HEK293 (cell line): ENCODE data around the gene ABCE1.

Experiments used
- CTCF ChIA-PET: fragments of 350-600 bp; formaldehyde crosslinking; extraction: SDS; loops from one replicate; lab custom pipeline; 2021; ENCODE audit warnings: antibody characterized with exemption; lab: Yijun Ruan, JAX
- POLR2A ChIA-PET: fragments of 300-600 bp; formaldehyde crosslinking; extraction: SDS; loops from one replicate; lab custom pipeline; 2020; ENCODE audit warnings: antibody characterized with exemption, inconsistent platforms; lab: Yijun Ruan, JAX
- H3K27ac ChIP-seq: fragments of 200-500 bp; sonication (Bioruptor generic); 2 replicates; pipeline ENCODE4 v1.5.1; 2014; ENCODE audit warnings: low read depth, low read length, control low read depth, inconsistent platforms; ENCODE audit errors: extremely low read depth
- H3K36me3 ChIP-seq, 2 experiments: fragments of 200-500 bp in 1 of 2; sonication (Bioruptor generic) in 1 of 2; 1 replicate in 1 of 2; 2 replicates in 1 of 2; pipeline ENCODE4 v1.5.1; 2014 to 2017; ENCODE audit warnings: inconsistent platforms in 2 of 2, low read length in 2 of 2; ENCODE audit not compliant: control insufficient read depth in 2 of 2, insufficient read depth in 1 of 2
- H3K4me1 ChIP-seq: fragments of 200-500 bp; sonication (Bioruptor generic); 2 replicates; pipeline ENCODE4 v1.5.1; 2014; ENCODE audit warnings: mild to moderate bottlenecking, low read length, inconsistent platforms; ENCODE audit not compliant: control insufficient read depth, insufficient read depth
- H3K4me3 ChIP-seq: 2 replicates; pipeline ENCODE4 v1.5.1; 2011; ENCODE audit warnings: low read depth, mild to moderate bottlenecking, control low read depth, low read length, moderate library complexity
- H3K9me3 ChIP-seq: fragments of 200-500 bp; sonication (Bioruptor generic); 2 replicates; pipeline ENCODE4 v1.5.1; 2014; ENCODE audit warnings: low read depth, low read length, inconsistent platforms; ENCODE audit not compliant: control insufficient read depth, insufficient read depth
- BCL11B ChIP-seq: fragments of 450-650 bp; formaldehyde crosslinking; IDR thresholded peaks from 2 replicates; pipeline ENCODE4 v1.5.1; 2016; ENCODE audit warnings: low read depth, missing biosample characterization, missing genetic modification characterization
- HOXA7 ChIP-seq: sonication (generic); formaldehyde crosslinking; IDR thresholded peaks from 2 replicates; pipeline ENCODE4 v1.8.1; 2022; ENCODE audit warnings: missing genetic modification reagents, borderline replicate concordance
- HOXC10 ChIP-seq: sonication (generic); formaldehyde crosslinking; IDR thresholded peaks from 2 replicates; pipeline ENCODE4 v1.8.1; 2023; ENCODE audit warnings: mild to moderate bottlenecking, missing genetic modification reagents
- HOXD13 ChIP-seq: sonication (generic); formaldehyde crosslinking; IDR thresholded peaks from 2 replicates; pipeline ENCODE4 v1.8.0; 2022; ENCODE audit warnings: missing genetic modification reagents, borderline replicate concordance
- SCRT1 ChIP-seq: fragments of 450-650 bp; formaldehyde crosslinking; IDR thresholded peaks from 2 replicates; pipeline ENCODE4 v1.5.1; 2016; ENCODE audit warnings: missing biosample characterization, missing genetic modification characterization, borderline replicate concordance
- SCRT2 ChIP-seq: fragments of 450-650 bp; formaldehyde crosslinking; IDR thresholded peaks from 2 replicates; pipeline ENCODE4 v1.5.1; 2016; ENCODE audit warnings: missing biosample characterization, missing genetic modification characterization
- SP2 ChIP-seq: fragments of 450-650 bp; formaldehyde crosslinking; IDR thresholded peaks from 2 replicates; pipeline ENCODE4 v1.5.1; 2016; ENCODE audit warnings: missing biosample characterization, missing genetic modification characterization
- ZBTB48 ChIP-seq: fragments of 450-650 bp; formaldehyde crosslinking; IDR thresholded peaks from 2 replicates; pipeline ENCODE4 v1.5.1; 2016; ENCODE audit warnings: missing biosample characterization, missing genetic modification characterization
- ZEB2 ChIP-seq: fragments of 450-650 bp; formaldehyde crosslinking; IDR thresholded peaks from 2 replicates; pipeline ENCODE4 v1.5.1; 2016; ENCODE audit warnings: missing biosample characterization, missing genetic modification characterization
- ZFP3 ChIP-seq: fragments of 450-650 bp; formaldehyde crosslinking; IDR thresholded peaks from 2 replicates; pipeline ENCODE4 v1.5.1; 2016; ENCODE audit warnings: low read depth, missing biosample characterization, missing genetic modification characterization
- ZFP37 ChIP-seq: fragments of 450-650 bp; formaldehyde crosslinking; IDR thresholded peaks from 2 replicates; pipeline ENCODE4 v1.5.1; 2016; ENCODE audit warnings: missing biosample characterization, missing genetic modification characterization
- ZNF112 ChIP-seq: fragments of 450-650 bp; formaldehyde crosslinking; IDR thresholded peaks from 2 replicates; pipeline ENCODE4 v1.5.0; 2017; ENCODE audit warnings: missing biosample characterization, missing genetic modification characterization
- ZNF175 ChIP-seq: fragments of 450-650 bp; formaldehyde crosslinking; IDR thresholded peaks from 2 replicates; pipeline ENCODE4 v1.5.1; 2016; ENCODE audit warnings: missing biosample characterization, missing genetic modification characterization
- ZNF2 ChIP-seq: fragments of 450-650 bp; formaldehyde crosslinking; IDR thresholded peaks from 2 replicates; pipeline ENCODE4 v1.5.1; 2016; ENCODE audit warnings: missing biosample characterization, missing genetic modification characterization
- ZNF302 ChIP-seq: fragments of 450-650 bp; formaldehyde crosslinking; IDR thresholded peaks from 2 replicates; pipeline ENCODE4 v1.5.1; 2016; ENCODE audit warnings: missing biosample characterization, missing genetic modification characterization, low read depth
- ZNF324 ChIP-seq: fragments of 450-650 bp; formaldehyde crosslinking; IDR thresholded peaks from 2 replicates; pipeline ENCODE4 v1.5.1; 2016; ENCODE audit warnings: missing biosample characterization, missing genetic modification characterization
- ZNF335 ChIP-seq: fragments of 450-650 bp; formaldehyde crosslinking; conservative IDR thresholded peaks from 2 replicates; pipeline ENCODE4 v1.5.1; 2016; ENCODE audit warnings: missing biosample characterization, missing genetic modification characterization
- ZNF394 ChIP-seq: fragments of 450-650 bp; formaldehyde crosslinking; IDR thresholded peaks from 2 replicates; pipeline ENCODE4 v1.5.1; 2016; ENCODE audit warnings: missing biosample characterization, missing genetic modification characterization, mild to moderate bottlenecking, moderate library complexity, borderline replicate concordance
- ZNF48 ChIP-seq: fragments of 450-650 bp; formaldehyde crosslinking; IDR thresholded peaks from 2 replicates; pipeline ENCODE4 v1.5.1; 2016; ENCODE audit warnings: missing biosample characterization, missing genetic modification characterization
- ZNF501 ChIP-seq: fragments of 450-650 bp; formaldehyde crosslinking; IDR thresholded peaks from 2 replicates; pipeline ENCODE4 v1.5.1; 2016; ENCODE audit warnings: missing biosample characterization, missing genetic modification characterization
- ZNF558 ChIP-seq: fragments of 450-650 bp; formaldehyde crosslinking; IDR thresholded peaks from 2 replicates; pipeline ENCODE4 v1.5.1; 2016; ENCODE audit warnings: missing biosample characterization, missing genetic modification characterization
- ZNF768 ChIP-seq: fragments of 450-650 bp; formaldehyde crosslinking; IDR thresholded peaks from 2 replicates; pipeline ENCODE4 v1.5.1; 2018; ENCODE audit warnings: missing biosample characterization, mild to moderate bottlenecking, missing genetic modification characterization
- ZNF830 ChIP-seq: fragments of 450-650 bp; IDR thresholded peaks from 2 replicates; pipeline ENCODE4 v1.5.0; 2018; ENCODE audit warnings: missing biosample characterization, missing genetic modification characterization, low read depth, mild to moderate bottlenecking, moderate library complexity
- ZNF837 ChIP-seq: fragments of 450-650 bp; formaldehyde crosslinking; IDR thresholded peaks from 2 replicates; pipeline ENCODE4 v1.5.1; 2016; ENCODE audit warnings: missing biosample characterization, missing genetic modification characterization

ABCE1 gene

DNA sequence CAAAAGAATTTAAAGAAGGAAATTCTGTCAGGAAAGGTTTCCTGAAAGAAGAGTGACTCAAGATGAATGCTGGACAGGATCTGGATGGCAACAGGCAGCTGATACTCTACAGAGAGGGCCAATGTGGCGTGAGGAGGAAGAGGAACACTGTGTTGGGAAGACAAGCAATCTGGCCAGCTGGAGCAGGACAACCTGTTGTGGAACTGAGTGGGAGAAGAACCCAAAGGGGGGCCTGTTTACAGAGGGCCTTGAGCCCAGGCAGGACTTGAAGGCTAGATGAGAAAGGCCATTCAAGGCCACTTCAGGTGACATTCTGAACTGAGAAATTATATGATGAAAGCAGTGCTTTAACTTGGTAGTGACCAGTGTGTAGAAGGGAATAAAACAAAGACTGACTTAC lies 73.8 kb downstream of the ABCE1 start:
- POLR2A ChIA-PET = no interaction called here
- CTCF ChIA-PET = interaction anchor here (0.6 kb wide), 1 partner anchor 9 kb away, joined by 3 read pairs; no protein-coding TSS in a partner anchor
- no peak overlapping the region for H3K4me3 ChIP-seq
- no peak for TF ChIP-seq ZNF302 (tag by site-specific recombination)
- 0 out of 2 replicates have a peak, but pooled peaks have one; percentile 18 for TF ChIP-seq SCRT2
- TF ChIP-seq, all 188 proteins: peak for 1
- no peaks in the 10 kb centered on the region for H3K9me3 ChIP-seq
- peaks cover 6 to 51% of the 10 kb centered on the region in 2 experiments; a peak in 2 of 3 replicates for H3K36me3 ChIP-seq
- no peaks in the 10 kb centered on the region; the same call in 1 of the 2 replicates for H3K4me1 ChIP-seq
- no peak overlapping the region for H3K27ac ChIP-seq

DNA sequence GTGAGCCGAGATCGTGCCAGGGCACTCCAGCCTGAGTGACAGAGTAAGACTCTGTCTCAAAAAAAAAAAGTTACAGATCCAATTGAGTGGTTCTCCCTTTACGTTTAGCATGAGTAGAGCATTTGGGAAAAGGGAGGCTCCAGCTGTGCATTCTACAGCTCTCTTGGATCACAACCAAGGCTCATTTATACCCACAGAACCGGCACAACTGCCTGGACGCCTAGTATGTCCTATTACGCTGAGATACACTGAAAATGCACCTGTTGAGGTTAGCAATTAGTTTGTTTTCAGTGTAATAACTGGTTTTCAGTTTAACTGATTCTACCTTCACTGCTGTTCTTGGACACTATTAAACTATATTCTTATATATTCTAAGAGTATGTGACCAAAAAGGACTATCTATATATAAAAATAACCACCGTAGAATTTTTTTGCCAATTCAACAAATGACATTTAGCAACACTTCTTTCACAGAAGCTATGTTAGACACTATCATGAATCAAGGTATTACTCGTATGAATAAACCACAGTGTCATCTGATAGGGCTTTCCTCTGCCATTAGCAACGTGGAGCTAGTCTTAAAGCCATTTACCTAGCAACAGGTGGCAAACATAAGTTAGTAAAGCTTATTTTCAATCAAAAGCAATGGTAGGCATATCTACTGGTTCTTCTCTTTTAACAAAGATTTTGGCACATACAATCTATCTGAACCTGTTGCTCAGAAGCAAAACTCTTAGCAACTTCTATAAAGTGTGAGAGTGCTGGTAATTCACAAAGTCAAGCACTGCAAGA lies 78.7 kb downstream of the ABCE1 start:
- Histone ChIP-seq H3K4me3 (peak overlapping the region; percentile 66; the same call in 1 of the 2 replicates), H3K27ac (no peak overlapping the region), H3K4me1 (no peaks in the 10 kb centered on the region; the same call in 1 of the 2 replicates), H3K9me3 (no peaks in the 10 kb centered on the region), H3K36me3 (peaks cover 6 to 21% of the 10 kb centered on the region in 2 experiments; a peak in 2 of 3 replicates)
- ChIA-PET POLR2A (no interaction called here), CTCF (interaction anchor here (0.6 to 0.7 kb wide), 2 partner anchors 383 to 568 kb away, joined by 3 read pairs; no protein-coding TSS in a partner anchor)
- TF ChIP-seq ZEB2 (tag by site-specific recombination) (no peak), SCRT2 (peak; percentile 95), SCRT1 (tag by site-specific recombination) (peak; percentile 79)

DNA sequence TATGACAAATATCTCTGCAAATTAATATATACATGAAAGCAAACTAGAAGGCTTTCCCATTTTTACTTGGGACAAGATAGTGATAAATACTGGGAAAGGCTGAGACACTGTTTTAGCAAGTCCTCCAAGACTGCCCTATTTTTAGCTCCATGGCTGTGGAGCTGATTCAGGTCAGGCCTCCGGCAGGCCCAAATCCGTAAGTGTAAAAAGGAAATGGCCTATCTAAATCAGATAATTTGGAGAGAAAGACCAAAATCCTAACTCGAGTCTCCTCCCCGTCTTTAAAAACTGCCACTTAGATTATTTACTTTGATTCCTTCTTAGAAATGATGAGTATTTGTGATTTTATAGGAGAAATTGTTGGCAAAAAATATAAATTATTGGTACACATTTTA lies 79.4 kb downstream of the ABCE1 start:
- Histone ChIP-seq H3K4me3 (peak overlapping the region; percentile 66), H3K27ac (no peak overlapping the region; the same call in 1 of the 2 replicates), H3K36me3 (peaks cover 6 to 16% of the 10 kb centered on the region in 2 experiments; a peak in 2 of 3 replicates), H3K9me3 (no peaks in the 10 kb centered on the region), H3K4me1 (no peaks in the 10 kb centered on the region; the same call in 1 of the 2 replicates)
- ChIA-PET CTCF (interaction anchor here (0.6 to 0.7 kb wide), 2 partner anchors 383 to 567 kb away, joined by 3 read pairs; no protein-coding TSS in a partner anchor), POLR2A (no interaction called here)
- no peak for TF ChIP-seq ZNF830 (tag by site-specific recombination)
- TF ChIP-seq ZNF112 (tag by site-specific recombination) = no peak
- no peak for TF ChIP-seq ZNF558 (tag by site-specific recombination)
- TF ChIP-seq SP2 (tag by site-specific recombination) = no peak

DNA sequence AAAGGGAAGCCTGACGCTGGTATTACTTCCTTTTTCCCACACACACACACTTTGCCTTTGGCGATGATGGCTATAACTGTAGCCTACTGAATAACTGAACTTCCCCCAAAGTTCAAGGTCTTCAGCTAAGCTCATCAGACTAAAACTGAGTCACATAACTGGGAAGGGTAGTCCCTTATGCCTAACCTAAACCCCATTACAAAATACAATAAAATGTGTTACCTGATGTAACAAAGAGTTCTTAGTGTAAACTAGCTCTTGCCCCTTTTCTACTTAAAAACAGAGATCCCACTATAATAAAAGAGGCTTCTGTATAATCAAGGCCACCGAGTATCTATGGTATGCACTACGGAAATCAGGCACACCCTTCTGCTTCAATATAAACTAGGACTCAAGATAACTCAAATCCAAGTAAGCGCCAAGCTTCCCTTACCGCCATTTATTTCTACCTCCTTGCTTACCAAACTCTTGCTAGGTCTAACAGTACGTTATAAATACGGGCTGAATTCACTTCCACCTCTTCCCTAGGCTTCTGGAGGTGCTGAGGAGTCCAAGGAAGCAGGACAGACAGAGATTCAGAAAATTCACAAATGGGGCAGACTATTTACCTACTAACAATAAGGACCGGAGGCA lies 79.9 kb downstream of the ABCE1 start:
- peaks cover 6 to 13% of the 10 kb centered on the region in 2 experiments; a peak in 2 of 3 replicates for H3K36me3 ChIP-seq
- TF ChIP-seq ZNF335 (tag by site-specific recombination) (peak; percentile 92), ZFP37 (tag by site-specific recombination) (no peak), ZNF394 (no peak)
- TF ChIP-seq, all 188 proteins: peak for 1
- ChIA-PET POLR2A (no interaction called here), CTCF (no interaction called here)
- Histone ChIP-seq H3K27ac (no peak overlapping the region; the same call in 1 of the 2 replicates), H3K4me1 (no peaks in the 10 kb centered on the region; the same call in 1 of the 2 replicates), H3K4me3 (peak overlapping the region; percentile 66), H3K9me3 (no peaks in the 10 kb centered on the region)

DNA sequence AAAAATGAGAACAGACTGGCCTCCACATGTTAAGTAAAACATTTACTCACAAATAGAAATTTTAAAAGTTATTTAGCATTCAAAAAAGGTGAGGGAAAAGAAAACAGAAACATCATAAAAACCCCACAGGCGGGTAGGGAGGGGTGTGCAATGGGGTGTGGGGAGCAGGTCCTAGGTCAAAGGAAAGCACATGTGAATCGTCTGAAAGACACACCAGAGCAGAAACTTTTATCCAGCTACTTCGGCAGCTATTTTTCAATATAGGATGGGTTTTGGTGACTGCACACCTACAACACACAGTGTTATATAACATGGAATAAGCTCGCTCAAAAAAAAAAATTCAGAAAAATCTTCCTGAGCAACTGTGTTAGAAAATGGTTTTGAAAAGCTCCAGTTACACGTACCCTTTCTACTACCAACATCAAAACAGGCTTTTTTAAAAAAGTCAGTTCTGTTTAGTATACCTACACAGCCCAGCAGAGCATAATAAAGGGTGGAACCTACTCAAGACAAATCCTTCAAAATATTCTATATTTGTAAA lies 80.7 kb downstream of the ABCE1 start:
- ChIA-PET POLR2A (no interaction called here), CTCF (no interaction called here)
- peaks cover 6 to 9% of the 10 kb centered on the region in 2 experiments; a peak in 2 of 3 replicates for H3K36me3 ChIP-seq
- peak overlapping the region; percentile 66 for H3K4me3 ChIP-seq
- H3K4me1 ChIP-seq = no peaks in the 10 kb centered on the region; the same call in 1 of the 2 replicates
- TF ChIP-seq ZNF837 (tag by site-specific recombination) (no peak), HOXD13 (CRISPR knock-in tag) (no peak), ZFP3 (no peak), BCL11B (tag by site-specific recombination) (no peak), ZNF48 (tag by site-specific recombination) (no peak), ZNF175 (tag by site-specific recombination) (no peak), ZNF324 (no peak), HOXA7 (CRISPR knock-in tag) (no peak), ZBTB48 (no peak), HOXC10 (CRISPR knock-in tag) (no peak), ZNF2 (tag by site-specific recombination) (no peak), ZNF501 (no peak), ZNF768 (tag by site-specific recombination) (no peak)
- H3K9me3 ChIP-seq = no peaks in the 10 kb centered on the region
- H3K27ac ChIP-seq = peak overlapping the region; percentile 44; the same call in 1 of the 2 replicates
